Measurements from ENCODE around the gene TRPC4AP.

Gene TRPC4AP

GRCh38 chr20:34980543-34981233 is 111.9 kb downstream of the TRPC4AP start:
- peaks cover 4% of the 10 kb centered on the region; the same call in 1 of the 2 replicates for H3K27me3 ChIP-seq (ENCODE audit: insufficient read depth, low read depth)
- no peak overlapping the region for H3K4me2 ChIP-seq
- H3K27ac ChIP-seq, result no peak overlapping the region
- H3K79me2 ChIP-seq (ENCODE audit: insufficient read depth, low read depth), result no peaks in the 10 kb centered on the region
- H4K20me1 ChIP-seq (ENCODE audit: insufficient read depth), result no peaks in the 10 kb centered on the region
- H3K4me3 ChIP-seq (IDR thresholded peaks at IDR 0.05; ENCODE audit: insufficient read depth, low read depth, low read length), result no peak overlapping the region
- no peak overlapping the region for H2AFZ ChIP-seq (ENCODE audit: low read depth)
- H3K36me3 ChIP-seq (ENCODE audit: insufficient read depth), result no peaks in the 10 kb centered on the region
- no peaks in the 10 kb centered on the region for H3K4me1 ChIP-seq (ENCODE audit: low read depth, poor library complexity, severe bottlenecking)
- TF ChIP-seq CTCF (conservative IDR thresholded peaks at IDR 0.05; ENCODE audit: low read depth, low read length), result no peak
- no peak overlapping the region for H3K9ac ChIP-seq

- H3K4me3 ChIP-seq (IDR thresholded peaks at IDR 0.05; ENCODE audit: insufficient read depth, low read depth, low read length), result no peak overlapping the region
- no peaks in the 10 kb centered on the region for H3K79me2 ChIP-seq (ENCODE audit: insufficient read depth, low read depth)
- TF ChIP-seq CTCF (conservative IDR thresholded peaks at IDR 0.05; ENCODE audit: low read depth, low read length), result no peak
- H3K27me3 ChIP-seq (ENCODE audit: insufficient read depth, low read depth), result peaks cover 4% of the 10 kb centered on the region; the same call in 1 of the 2 replicates
- H3K36me3 ChIP-seq (ENCODE audit: insufficient read depth), result no peaks in the 10 kb centered on the region
- H3K4me2 ChIP-seq, result no peak overlapping the region
- H4K20me1 ChIP-seq (ENCODE audit: insufficient read depth), result no peaks in the 10 kb centered on the region
- H3K9ac ChIP-seq, result no peak overlapping the region
- H2AFZ ChIP-seq (ENCODE audit: low read depth), result no peak overlapping the region
- H3K27ac ChIP-seq, result no peak overlapping the region
- no peaks in the 10 kb centered on the region for H3K4me1 ChIP-seq (ENCODE audit: low read depth, poor library complexity, severe bottlenecking)
Observed at GRCh38 chr20:34979366-34980153, 113.0 kb downstream of the TRPC4AP start.

- H3K27ac ChIP-seq, result no peak overlapping the region
- no peak overlapping the region for H3K4me2 ChIP-seq
- H3K27me3 ChIP-seq (ENCODE audit: insufficient read depth, low read depth), result no peaks in the 10 kb centered on the region; the same call in 1 of the 2 replicates
- no peak for TF ChIP-seq CTCF (conservative IDR thresholded peaks at IDR 0.05; ENCODE audit: low read depth, low read length)
- H3K4me1 ChIP-seq (ENCODE audit: low read depth, poor library complexity, severe bottlenecking), result no peaks in the 10 kb centered on the region
- no peaks in the 10 kb centered on the region for H3K36me3 ChIP-seq (ENCODE audit: insufficient read depth)
- no peaks in the 10 kb centered on the region for H4K20me1 ChIP-seq (ENCODE audit: insufficient read depth)
- no peaks in the 10 kb centered on the region for H3K79me2 ChIP-seq (ENCODE audit: insufficient read depth, low read depth)
- no peak overlapping the region for H3K9ac ChIP-seq
- no peak overlapping the region for H3K4me3 ChIP-seq (IDR thresholded peaks at IDR 0.05; ENCODE audit: insufficient read depth, low read depth, low read length)
- H2AFZ ChIP-seq (ENCODE audit: low read depth), result no peak overlapping the region
Observed at GRCh38 chr20:34978092-34978744, 114.4 kb downstream of the TRPC4AP start.

GRCh38 chr20:34977365-34978091 is 115.1 kb downstream of the TRPC4AP start:
- no peaks in the 10 kb centered on the region for H3K79me2 ChIP-seq (ENCODE audit: insufficient read depth, low read depth)
- no peak overlapping the region for H3K27ac ChIP-seq
- no peaks in the 10 kb centered on the region for H3K27me3 ChIP-seq (ENCODE audit: insufficient read depth, low read depth)
- no peak for TF ChIP-seq CTCF (conservative IDR thresholded peaks at IDR 0.05; ENCODE audit: low read depth, low read length)
- no peaks in the 10 kb centered on the region for H3K4me1 ChIP-seq (ENCODE audit: low read depth, poor library complexity, severe bottlenecking)
- H3K4me3 ChIP-seq (IDR thresholded peaks at IDR 0.05; ENCODE audit: insufficient read depth, low read depth, low read length), result no peak overlapping the region
- no peak overlapping the region for H2AFZ ChIP-seq (ENCODE audit: low read depth)
- no peak overlapping the region for H3K4me2 ChIP-seq
- H3K36me3 ChIP-seq (ENCODE audit: insufficient read depth), result no peaks in the 10 kb centered on the region
- no peaks in the 10 kb centered on the region for H4K20me1 ChIP-seq (ENCODE audit: insufficient read depth)
- H3K9ac ChIP-seq, result no peak overlapping the region

All from KMS-11 (cell line).